GM21515 (cell line): Measurements from ENCODE around the gene KCNG1.
"Not testable (repeated sequence)": the region's sequence is repeated elsewhere in the genome, so short reads cannot be mapped to it uniquely, and the experiment has no call there.

Source experiments
- ATAC-seq: cut with Tn5 transposase; IDR thresholded peaks from one replicate; pipeline ENCODE4 v1.9.1; 2021; ENCODE audit not compliant: unreplicated experiment

The KCNG1 gene

DNA sequence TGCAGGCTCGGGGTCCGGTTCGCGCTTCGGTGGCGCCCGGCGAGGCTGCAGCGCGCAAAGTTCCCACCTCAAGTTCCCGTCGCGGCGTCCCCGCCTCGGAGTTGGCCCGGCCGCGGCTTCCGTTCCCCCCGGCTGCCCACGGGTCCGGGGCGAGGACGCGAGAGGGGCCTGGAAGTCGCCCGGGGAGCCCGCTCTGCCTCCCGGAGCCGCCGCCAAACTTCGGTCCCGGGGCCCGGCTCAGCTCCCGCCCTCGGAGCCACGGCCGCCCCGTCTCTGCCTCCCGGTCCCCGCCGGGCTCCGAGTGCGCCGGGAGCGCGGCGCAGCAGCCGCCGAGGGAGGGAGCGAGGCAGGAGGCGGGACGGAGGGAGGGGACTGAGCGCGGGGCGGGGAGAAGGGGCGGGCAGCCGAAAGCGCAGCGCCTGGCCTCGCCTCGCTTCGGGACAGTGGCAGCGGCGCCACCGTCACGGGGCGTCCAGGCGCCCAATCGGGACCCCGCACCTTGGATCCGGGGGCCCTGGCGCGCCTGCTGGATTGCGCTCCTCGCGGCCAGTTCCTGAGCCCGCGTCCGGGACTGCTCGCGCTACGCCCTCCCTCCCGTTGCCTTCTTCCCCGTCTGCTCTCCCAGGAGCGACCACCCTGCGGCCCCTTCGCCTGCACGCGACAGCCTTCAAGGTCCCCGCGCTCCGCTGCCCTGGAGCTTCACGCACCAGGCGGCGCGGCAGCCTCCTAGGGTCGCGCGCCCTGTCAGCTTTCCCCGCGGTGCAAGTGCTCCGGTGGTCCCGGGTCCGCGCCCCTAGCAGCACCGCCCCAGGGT, at the start of gene KCNG1:
Gene KCNG1, minus strand, starts transcription at position 305 of the 814 bp plus-strand sequence. CDS start 12,769 bp downstream, outside the sequence.
- no peak for ATAC-seq

DNA sequence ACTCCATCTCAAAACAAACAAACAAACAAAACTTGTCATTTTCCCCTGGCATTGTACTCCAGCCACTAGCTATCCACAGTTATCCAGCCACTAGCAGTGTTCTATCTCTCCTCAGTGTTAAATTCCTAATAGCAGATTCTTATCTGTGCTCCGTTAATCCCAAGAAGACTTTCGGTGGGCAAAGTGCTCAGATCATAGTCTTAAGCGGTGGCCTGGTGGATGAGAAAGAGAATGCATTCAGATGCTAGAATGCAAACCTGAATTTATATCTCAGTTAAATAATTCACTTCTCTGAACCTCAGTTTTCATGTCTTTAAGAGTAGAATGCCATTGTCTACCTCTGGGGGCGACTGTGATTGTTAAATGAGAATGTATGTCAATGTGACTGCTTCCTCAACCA, 47.7 kb upstream of the KCNG1 start:
- no peak for ATAC-seq

GRCh38 chr20:51067792-51068191, 44.9 kb upstream of the KCNG1 start:
- no peak for ATAC-seq

DNA sequence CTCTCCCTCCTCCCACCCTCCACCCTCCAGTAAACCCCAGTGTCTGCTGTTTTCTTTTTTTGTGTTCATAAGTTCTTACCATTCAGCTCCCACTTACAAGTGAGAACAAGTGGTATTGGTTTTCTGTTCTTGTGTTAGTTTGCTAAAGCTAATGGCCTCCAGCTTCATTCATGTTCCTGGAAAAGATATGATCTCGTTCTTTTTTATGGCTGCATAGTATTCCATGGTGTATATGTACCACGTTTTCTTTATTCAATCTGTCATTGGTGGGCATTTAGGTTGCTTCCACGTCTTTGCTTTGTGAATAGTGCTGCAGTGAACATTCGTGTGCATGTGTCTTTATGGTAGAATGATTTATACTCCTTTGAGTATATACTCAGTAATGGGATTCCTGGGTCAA, 42.7 kb upstream of the KCNG1 start:
- no peak for ATAC-seq

GRCh38 chr20:51064137-51064536, 41.2 kb upstream of the KCNG1 start:
- ATAC-seq, result no peak

GRCh38 chr20:51062065-51062464, 39.2 kb upstream of the KCNG1 start:
- no peak for ATAC-seq

DNA sequence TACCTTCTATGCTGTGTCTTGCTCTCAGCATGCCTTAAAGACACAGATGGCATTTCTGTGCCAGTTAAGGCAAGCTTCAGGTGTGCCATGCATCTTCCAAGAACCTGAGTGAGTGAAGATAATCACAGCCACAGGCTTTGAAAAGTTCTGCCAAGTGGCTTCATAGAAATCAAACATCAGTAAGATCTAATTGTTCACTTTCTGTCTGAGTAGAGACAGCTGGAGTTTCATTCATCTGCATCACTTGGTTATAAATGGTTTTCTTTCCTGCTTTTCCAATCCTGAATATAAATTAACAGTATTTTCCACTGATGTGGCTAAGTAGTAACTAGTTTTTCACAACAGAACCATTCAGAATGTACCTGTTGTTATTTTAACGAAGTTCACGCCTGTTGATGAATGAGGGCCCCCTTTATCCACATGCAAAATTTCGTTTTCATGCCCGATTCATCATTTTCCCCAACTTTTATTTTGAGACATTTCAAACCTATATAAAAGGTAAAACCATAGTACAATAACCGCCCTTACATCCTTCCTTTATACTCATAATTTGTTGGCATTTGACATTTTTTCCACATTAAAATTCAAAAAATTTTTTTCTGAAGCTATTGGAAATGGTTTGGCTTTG, 38.6 kb upstream of the KCNG1 start:
- no peak for ATAC-seq

- ATAC-seq, result no peak
Observed at GRCh38 chr20:51060301-51060700, 37.4 kb upstream of the KCNG1 start.

DNA sequence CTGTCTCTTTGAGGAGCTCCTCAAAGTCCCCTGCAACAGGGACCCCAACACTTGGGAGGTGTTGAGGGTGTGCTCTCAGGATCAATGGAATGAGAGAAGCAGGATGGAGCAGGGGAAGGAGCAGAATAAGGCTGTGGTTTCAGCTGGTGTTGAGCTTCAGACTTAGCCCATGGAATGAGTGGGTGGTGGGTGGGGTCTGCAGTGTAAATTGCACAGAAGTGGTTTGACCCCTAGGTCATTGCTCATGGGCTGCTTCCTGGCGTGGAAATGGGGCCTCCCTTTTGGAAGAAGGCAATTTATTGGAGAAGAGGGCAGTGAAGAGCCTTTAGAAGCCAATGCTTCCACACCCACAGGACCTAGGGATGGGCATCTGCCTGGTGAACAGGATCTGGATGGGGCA, 37.0 kb upstream of the KCNG1 start:
- ATAC-seq, result no peak

DNA sequence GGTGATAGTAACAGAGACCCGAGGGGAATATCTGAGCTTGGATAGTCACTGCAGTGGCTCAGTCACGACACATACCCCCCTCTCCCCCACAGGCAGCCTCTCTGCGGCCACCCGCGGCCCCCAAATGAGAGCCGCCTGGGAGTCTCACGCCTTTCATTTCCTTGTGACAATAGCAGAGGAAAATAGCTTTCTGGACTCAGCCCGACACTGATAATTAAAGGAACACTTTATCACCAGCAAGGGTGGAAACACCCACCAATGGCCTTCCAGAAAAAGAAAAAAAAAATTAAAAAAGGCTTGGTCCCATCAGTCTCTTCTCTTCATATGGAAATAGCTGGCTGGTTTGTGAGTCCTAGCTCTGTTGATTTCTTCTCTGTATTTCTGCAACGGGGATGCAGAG, 35.1 kb upstream of the KCNG1 start:
- no peak for ATAC-seq

DNA sequence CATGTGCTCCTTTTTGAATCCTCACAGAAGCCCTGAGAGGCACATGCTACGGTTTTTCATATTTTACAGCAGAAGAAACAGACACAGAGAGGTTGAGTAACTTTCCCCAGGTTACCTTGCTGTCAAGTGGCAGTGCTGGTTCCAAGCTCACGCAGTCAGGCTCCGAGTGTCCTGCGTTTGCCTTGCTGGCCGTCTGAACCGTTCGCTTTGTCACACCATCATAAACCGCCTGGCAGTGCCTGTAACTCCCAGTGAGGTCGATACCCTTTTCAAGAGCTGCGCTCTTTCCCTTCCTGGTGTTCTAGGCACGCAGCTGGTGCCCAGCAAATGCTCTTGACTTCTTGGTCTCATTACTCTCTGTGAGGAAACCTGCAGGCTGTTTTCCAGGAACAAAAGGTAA, 31.3 kb upstream of the KCNG1 start:
- no peak for ATAC-seq

DNA sequence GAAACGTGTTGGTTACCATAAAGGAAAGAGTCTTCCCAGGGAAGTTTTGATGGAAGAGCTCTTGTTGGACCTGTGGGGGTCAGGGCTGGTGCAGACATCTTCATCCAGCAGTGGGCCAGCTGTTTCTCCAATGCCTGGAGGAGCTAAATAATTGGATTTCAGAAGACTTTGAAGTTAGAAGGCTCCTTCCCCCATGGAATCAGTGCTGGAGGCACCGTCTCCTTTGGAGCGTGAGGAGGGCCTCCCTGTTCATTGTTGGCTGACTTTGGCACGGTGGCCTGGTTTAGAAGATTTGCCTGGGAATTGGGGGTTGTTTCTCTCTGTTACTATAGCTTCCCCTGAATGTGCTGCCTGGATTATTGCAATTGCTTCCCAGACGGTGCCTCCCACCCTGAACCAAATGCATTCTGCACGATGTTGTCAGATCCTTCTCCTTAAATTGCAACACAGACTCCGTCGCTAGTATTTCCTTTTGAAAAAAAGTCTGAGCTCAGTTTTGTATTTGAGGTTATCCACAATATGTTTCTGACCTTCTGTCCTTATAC, 27.7 kb upstream of the KCNG1 start:
- ATAC-seq, result no peak

GRCh38 chr20:51046021-51046985, 23.4 kb upstream of the KCNG1 start:
- ATAC-seq, result no peak

DNA sequence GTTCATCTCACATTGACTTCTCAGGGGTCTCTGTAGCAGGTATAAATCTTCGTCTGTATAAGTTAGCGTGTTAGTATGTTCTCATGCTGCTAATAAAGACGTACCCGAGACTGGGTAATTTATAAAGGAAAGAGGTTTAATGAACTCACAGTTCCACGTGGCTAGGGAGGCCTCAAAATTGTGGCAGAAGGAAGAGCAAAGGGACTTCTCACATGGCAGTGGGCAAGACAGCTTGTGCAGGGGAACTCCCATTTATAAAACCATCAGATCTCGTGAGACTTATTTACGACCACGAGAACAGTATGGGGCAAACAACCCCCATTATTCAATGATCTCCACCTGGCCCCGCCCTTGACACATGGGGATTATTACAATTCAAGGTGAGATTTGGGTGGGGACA, 22.6 kb upstream of the KCNG1 start:
- not testable (repeated sequence) for ATAC-seq

GRCh38 chr20:51044796-51045195, 21.9 kb upstream of the KCNG1 start:
- ATAC-seq, result no peak

- ATAC-seq, result no peak
Observed at GRCh38 chr20:51043811-51044210, 20.9 kb upstream of the KCNG1 start.

GRCh38 chr20:51042657-51043247, 19.8 kb upstream of the KCNG1 start:
- ATAC-seq, result no peak

GRCh38 chr20:51042064-51042463, 19.2 kb upstream of the KCNG1 start:
- ATAC-seq, result no peak

DNA sequence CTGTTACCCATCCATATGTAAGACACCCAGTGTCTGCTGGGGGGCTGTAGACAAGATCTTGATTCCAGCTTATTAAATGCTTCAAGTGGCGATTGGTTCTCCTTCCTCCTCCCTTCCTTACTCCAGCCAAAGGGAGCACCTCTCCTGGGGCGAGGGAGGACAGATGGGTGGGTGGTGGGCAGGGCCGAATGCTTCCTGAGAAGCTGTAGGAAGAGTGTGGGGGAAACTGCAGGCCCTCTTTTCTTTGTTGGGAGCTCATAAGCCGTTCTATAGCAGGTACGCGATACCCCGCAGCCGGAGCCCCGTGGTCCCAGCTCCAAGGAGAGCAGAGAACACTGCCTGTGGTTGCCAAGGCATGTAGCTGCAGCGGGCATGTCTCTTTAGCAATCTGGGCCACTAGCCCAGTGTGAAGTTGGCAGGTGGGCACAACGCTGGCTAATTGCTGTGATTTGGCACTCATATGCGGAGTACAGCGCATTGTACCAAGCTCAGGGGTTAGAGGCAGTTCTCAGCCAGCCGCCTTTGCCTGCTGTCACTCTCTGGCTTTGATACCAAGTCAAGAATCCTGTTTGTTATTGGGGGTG, 14.7 kb upstream of the KCNG1 start:
- no peak for ATAC-seq

GRCh38 chr20:51036827-51037531, 14.1 kb upstream of the KCNG1 start:
- no peak for ATAC-seq
